BE2C (cell line): ENCODE measurements around the gene FGD3.

Experiments
- DNase-seq: peaks from one replicate; pipeline ENCODE4 v3.0.0-alpha.2; 2020
- H3K27me3 ChIP-seq: fragments of 250-450 bp; sonication (Bioruptor Pico); 2 replicates; pipeline ENCODE4 v1.5.1; 2020; ENCODE audit warnings: mild to moderate bottlenecking
- H3K36me3 ChIP-seq: fragments of 250-450 bp; sonication (Bioruptor Pico); 2 replicates; pipeline ENCODE4 v1.5.1; 2020; ENCODE audit warnings: mild to moderate bottlenecking
- H3K4me1 ChIP-seq: fragments of 250-450 bp; sonication (Bioruptor Pico); 2 replicates; pipeline ENCODE4 v1.5.1; 2020
- H3K4me3 ChIP-seq: 2 replicates; pipeline ENCODE4 v1.5.1; 2011; ENCODE audit warnings: low read depth, low read length
- H3K9me3 ChIP-seq: fragments of 250-450 bp; sonication (Bioruptor Pico); 2 replicates; pipeline ENCODE4 v1.5.1; 2020
- CTCF ChIP-seq: IDR thresholded peaks from 2 replicates; pipeline ENCODE4 v1.5.1; 2012; ENCODE audit warnings: mild to moderate bottlenecking, low read depth, low read length

Gene FGD3

GRCh38 chr9:92934321-92934720 lies 13.0 kb upstream of the FGD3 start:
- peaks cover 4% of the 10 kb centered on the region; the same call in 1 of the 2 replicates for H3K27me3 ChIP-seq
- no peaks in the 10 kb centered on the region for H3K36me3 ChIP-seq
- no peak for TF ChIP-seq CTCF
- H3K4me1 ChIP-seq: no peaks in the 10 kb centered on the region
- H3K9me3 ChIP-seq: no peaks in the 10 kb centered on the region
- H3K4me3 ChIP-seq: no peak overlapping the region
- no peak for DNase-seq

GRCh38 chr9:92938025-92938424 lies 9.3 kb upstream of the FGD3 start:
- no peak for DNase-seq

GRCh38 chr9:92941861-92942260 lies 5.5 kb upstream of the FGD3 start:
- Histone ChIP-seq H3K27me3 (no peaks in the 10 kb centered on the region; the same call in none of the 2 replicates), H3K36me3 (no peaks in the 10 kb centered on the region), H3K4me1 (no peaks in the 10 kb centered on the region), H3K4me3 (no peak overlapping the region), H3K9me3 (no peaks in the 10 kb centered on the region)
- no peak for DNase-seq
- no peak for TF ChIP-seq CTCF

More at GRCh38 chr9:92938025-92938424, 9.3 kb upstream of the FGD3 start:
- no peaks in the 10 kb centered on the region; the same call in 1 of the 2 replicates for H3K27me3 ChIP-seq
- no peaks in the 10 kb centered on the region for H3K9me3 ChIP-seq
- no peak for TF ChIP-seq CTCF
- no peak overlapping the region for H3K4me3 ChIP-seq
- H3K36me3 ChIP-seq: no peaks in the 10 kb centered on the region
- no peaks in the 10 kb centered on the region for H3K4me1 ChIP-seq

- TF ChIP-seq CTCF: no peak
- Histone ChIP-seq H3K4me1 (no peaks in the 10 kb centered on the region), H3K9me3 (no peaks in the 10 kb centered on the region), H3K36me3 (no peaks in the 10 kb centered on the region), H3K27me3 (no peaks in the 10 kb centered on the region; the same call in none of the 2 replicates), H3K4me3 (no peak overlapping the region)
- DNase-seq: no peak
Measured at GRCh38 chr9:92942688-92943616, 4.4 kb upstream of the FGD3 start.

GRCh38 chr9:92944921-92945320 lies 2.4 kb upstream of the FGD3 start:
- no peak for TF ChIP-seq CTCF
- H3K4me1 ChIP-seq: no peaks in the 10 kb centered on the region
- no peaks in the 10 kb centered on the region; the same call in 1 of the 2 replicates for H3K27me3 ChIP-seq
- no peaks in the 10 kb centered on the region for H3K9me3 ChIP-seq
- DNase-seq: no peak
- H3K4me3 ChIP-seq: no peak overlapping the region
- no peaks in the 10 kb centered on the region for H3K36me3 ChIP-seq

- Histone ChIP-seq H3K4me1 (no peaks in the 10 kb centered on the region), H3K27me3 (no peaks in the 10 kb centered on the region; the same call in 1 of the 2 replicates), H3K36me3 (no peaks in the 10 kb centered on the region), H3K9me3 (no peaks in the 10 kb centered on the region), H3K4me3 (no peak overlapping the region)
- DNase-seq: no peak
- no peak for TF ChIP-seq CTCF
Measured at GRCh38 chr9:92945796-92946195, 1.5 kb upstream of the FGD3 start.
